ENCODE measurements around the gene STN1. TPM values are rescaled to one million over a fixed set of nuclear protein-coding genes. Genes with fewer than 3 reads are reported as not detected.

STN1 gene
- total and polyA plus RNA-seq, 9 of the 15 experiments (the other 6 are each of a cell fraction or from before 2014, with no cell fraction given): 9.1 to 19.6 (median 13.8) TPM

- no peak for TF ChIP-seq CHAMP1 (IDR thresholded peaks at IDR 0.05)
- TF ChIP-seq, protein P1, sequence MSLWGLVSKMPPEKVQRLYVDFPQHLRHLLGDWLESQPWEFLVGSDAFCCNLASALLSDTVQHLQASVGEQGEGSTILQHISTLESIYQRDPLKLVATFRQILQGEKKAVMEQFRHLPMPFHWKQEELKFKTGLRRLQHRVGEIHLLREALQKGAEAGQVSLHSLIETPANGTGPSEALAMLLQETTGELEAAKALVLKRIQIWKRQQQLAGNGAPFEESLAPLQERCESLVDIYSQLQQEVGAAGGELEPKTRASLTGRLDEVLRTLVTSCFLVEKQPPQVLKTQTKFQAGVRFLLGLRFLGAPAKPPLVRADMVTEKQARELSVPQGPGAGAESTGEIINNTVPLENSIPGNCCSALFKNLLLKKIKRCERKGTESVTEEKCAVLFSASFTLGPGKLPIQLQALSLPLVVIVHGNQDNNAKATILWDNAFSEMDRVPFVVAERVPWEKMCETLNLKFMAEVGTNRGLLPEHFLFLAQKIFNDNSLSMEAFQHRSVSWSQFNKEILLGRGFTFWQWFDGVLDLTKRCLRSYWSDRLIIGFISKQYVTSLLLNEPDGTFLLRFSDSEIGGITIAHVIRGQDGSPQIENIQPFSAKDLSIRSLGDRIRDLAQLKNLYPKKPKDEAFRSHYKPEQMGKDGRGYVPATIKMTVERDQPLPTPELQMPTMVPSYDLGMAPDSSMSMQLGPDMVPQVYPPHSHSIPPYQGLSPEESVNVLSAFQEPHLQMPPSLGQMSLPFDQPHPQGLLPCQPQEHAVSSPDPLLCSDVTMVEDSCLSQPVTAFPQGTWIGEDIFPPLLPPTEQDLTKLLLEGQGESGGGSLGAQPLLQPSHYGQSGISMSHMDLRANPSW (CRISPR knock-in tag; IDR thresholded peaks at IDR 0.05): no peak
- TF ChIP-seq ZNF778 (CRISPR knock-in tag; IDR thresholded peaks at IDR 0.05): no peak
- TF ChIP-seq, protein P2, sequence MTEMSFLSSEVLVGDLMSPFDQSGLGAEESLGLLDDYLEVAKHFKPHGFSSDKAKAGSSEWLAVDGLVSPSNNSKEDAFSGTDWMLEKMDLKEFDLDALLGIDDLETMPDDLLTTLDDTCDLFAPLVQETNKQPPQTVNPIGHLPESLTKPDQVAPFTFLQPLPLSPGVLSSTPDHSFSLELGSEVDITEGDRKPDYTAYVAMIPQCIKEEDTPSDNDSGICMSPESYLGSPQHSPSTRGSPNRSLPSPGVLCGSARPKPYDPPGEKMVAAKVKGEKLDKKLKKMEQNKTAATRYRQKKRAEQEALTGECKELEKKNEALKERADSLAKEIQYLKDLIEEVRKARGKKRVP (CRISPR knock-in tag; IDR thresholded peaks at IDR 0.05): no peak
- TF ChIP-seq HNRNPUL1 (IDR thresholded peaks at IDR 0.05; ENCODE audit: low read length): no peak
- TF ChIP-seq RFX5 (IDR thresholded peaks at IDR 0.05; ENCODE audit: low read depth, low read length): no peak
- peak; percentile 16 for TF ChIP-seq CXXC5 (CRISPR knock-in tag; IDR thresholded peaks at IDR 0.05)
- TF ChIP-seq ZNF780A (CRISPR knock-in tag; IDR thresholded peaks at IDR 0.05): no peak
- TF ChIP-seq, protein P3, sequence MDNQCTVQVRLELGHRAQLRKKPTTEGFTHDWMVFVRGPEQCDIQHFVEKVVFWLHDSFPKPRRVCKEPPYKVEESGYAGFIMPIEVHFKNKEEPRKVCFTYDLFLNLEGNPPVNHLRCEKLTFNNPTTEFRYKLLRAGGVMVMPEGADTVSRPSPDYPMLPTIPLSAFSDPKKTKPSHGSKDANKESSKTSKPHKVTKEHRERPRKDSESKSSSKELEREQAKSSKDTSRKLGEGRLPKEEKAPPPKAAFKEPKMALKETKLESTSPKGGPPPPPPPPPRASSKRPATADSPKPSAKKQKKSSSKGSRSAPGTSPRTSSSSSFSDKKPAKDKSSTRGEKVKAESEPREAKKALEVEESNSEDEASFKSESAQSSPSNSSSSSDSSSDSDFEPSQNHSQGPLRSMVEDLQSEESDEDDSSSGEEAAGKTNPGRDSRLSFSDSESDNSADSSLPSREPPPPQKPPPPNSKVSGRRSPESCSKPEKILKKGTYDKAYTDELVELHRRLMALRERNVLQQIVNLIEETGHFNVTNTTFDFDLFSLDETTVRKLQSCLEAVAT (IDR thresholded peaks at IDR 0.05): 0 out of 4 replicates have a peak, but pooled peaks of 1 of the 2 experiments have one; percentile 12
- TF ChIP-seq ZNF589 (CRISPR knock-in tag; IDR thresholded peaks at IDR 0.05; ENCODE audit: low read depth): no peak
- no peak for TF ChIP-seq STAT5B (CRISPR knock-in tag; IDR thresholded peaks at IDR 0.05)
- TF ChIP-seq NFIC (IDR thresholded peaks at IDR 0.05): peak; percentile 74
- TF ChIP-seq PHF20 (IDR thresholded peaks at IDR 0.05; ENCODE audit: partially characterized antibody): peak; percentile 61
- TF ChIP-seq FOXJ3 (CRISPR knock-in tag; IDR thresholded peaks at IDR 0.05): no peak
- TF ChIP-seq MED1 (CRISPR knock-in tag; IDR thresholded peaks at IDR 0.05; ENCODE audit: borderline replicate concordance): no peak
These were observed 507 bp downstream of the STN1 start (continued) for GRCh38 chr10:103917302-103918052.

Measured in K562 (cell line).